HepG2 (cell line): Measurements from ENCODE around the gene SMIM10L1. TPM values are rescaled to one million over a fixed set of nuclear protein-coding genes. Genes with fewer than 3 reads are reported as not detected.

Experiments
- ATAC-seq: fragments of 200-7000 bp; cut with Tn5 transposase; 3 replicates; pipeline ENCODE4 v1.9.1; 2020; ENCODE audit warnings: mild to moderate bottlenecking, moderate library complexity
- BruUV-seq: library from RNA; stranded (reverse); fragments of 400-500 nt; replicated peaks from 2 replicates; lab custom pipeline; 2021; lab: Mats Ljungman, UMichigan
- CTCF ChIA-PET: fragments of 300-600 bp; formaldehyde crosslinking; extraction: SDS; loops from one replicate; lab custom pipeline; 2021; ENCODE audit warnings: low total read pairs, inconsistent platforms, low intra/inter-chr PET ratio; lab: Yijun Ruan, JAX
- POLR2A ChIA-PET: fragments of 350-600 bp; sonication (Branson Sonifier 250); formaldehyde crosslinking; loops from one replicate; lab custom pipeline; 2020; ENCODE audit warnings: antibody characterized with exemption, inconsistent platforms; lab: Yijun Ruan, JAX
- DNase-seq: peaks from one replicate; pipeline ENCODE4 v3.0.0-alpha.2; 2015; ENCODE audit warnings: low spot score
- FAIRE-seq: peaks from 3 replicates; lab custom pipeline; 2011; peaks lifted over from hg19 to GRCh38; lab: Jason Lieb, UNC
- H2AFZ ChIP-seq: one replicate; pipeline ENCODE4 v1.6.1; 2011; ENCODE audit warnings: low read length, inconsistent platforms
- H3K27ac ChIP-seq: fragments of 300-600 bp; 3 replicates; pipeline ENCODE4 v1.8.0; 2011; ENCODE audit warnings: mixed run types, mild to moderate bottlenecking, mixed read lengths, low read length, inconsistent platforms; ENCODE audit not compliant: insufficient read depth; ENCODE audit errors: extremely low read length
- H3K27me3 ChIP-seq, 2 experiments: fragments of 200-600 bp in 1 of 2; 2 replicates in 1 of 2; 3 replicates in 1 of 2; pipeline versions ENCODE4 v1.6.0 to v1.8.0; 2011; ENCODE audit warnings: low read length in 2 of 2, mild to moderate bottlenecking in 2 of 2, moderate library complexity in 2 of 2, inconsistent platforms in 1 of 2; ENCODE audit not compliant: insufficient read depth in 2 of 2, control insufficient read depth in 1 of 2
- H3K36me3 ChIP-seq, 2 experiments: fragments of 200-600 bp in 1 of 2; replicated peaks in 1 of 2; 2 replicates in 1 of 2; 3 replicates in 1 of 2; pipeline versions ENCODE4 v1.5.1 to v1.8.0; 2011; ENCODE audit warnings: low read length in 2 of 2, inconsistent platforms in 1 of 2; ENCODE audit not compliant: insufficient read depth in 2 of 2, control insufficient read depth in 1 of 2
- H3K4me1 ChIP-seq: 2 replicates; pipeline ENCODE4 v1.5.1; 2012; ENCODE audit warnings: low read length, inconsistent platforms; ENCODE audit not compliant: insufficient read depth
- H3K4me2 ChIP-seq: 2 replicates; pipeline ENCODE4 v1.6.0; 2011; ENCODE audit warnings: low read depth, low read length, inconsistent platforms
- H3K4me3 ChIP-seq, 3 experiments: fragments of 200-600 bp in 1 of 3; sonication (generic), shearing (Covaris generic) in 1 of 3; replicated peaks in 1 of 3; 2 replicates each; pipeline ENCODE4 v1.5.1; 2011 to 2016; ENCODE audit warnings: low read length in 3 of 3, inconsistent platforms in 2 of 3, low read depth in 2 of 3, mild to moderate bottlenecking in 2 of 3, control low read depth in 1 of 3, mixed read lengths in 1 of 3; ENCODE audit not compliant: insufficient read depth in 1 of 3
- H3K79me2 ChIP-seq: one replicate; pipeline ENCODE4 v1.6.1; 2011; ENCODE audit warnings: low read length, inconsistent platforms; ENCODE audit not compliant: insufficient read depth
- H3K9ac ChIP-seq: 2 replicates; pipeline ENCODE4 v1.6.0; 2011; ENCODE audit warnings: mild to moderate bottlenecking, low read depth, low read length, inconsistent platforms; ENCODE audit not compliant: insufficient read depth
- H3K9me3 ChIP-seq: 2 replicates; pipeline ENCODE4 v1.5.1; 2012; ENCODE audit warnings: mild to moderate bottlenecking, low read length
- H4K20me1 ChIP-seq: 2 replicates; pipeline ENCODE4 v1.6.0; 2011; ENCODE audit warnings: inconsistent platforms, mild to moderate bottlenecking, low read length, moderate library complexity; ENCODE audit not compliant: insufficient read depth
- CEBPB ChIP-seq: IDR thresholded peaks from 2 replicates; pipeline ENCODE4 v1.6.1; 2011; ENCODE audit warnings: low read depth, low read length, improper control_type of control experiment, borderline replicate concordance
- KDM4B ChIP-seq: sonication (generic); formaldehyde crosslinking; IDR thresholded peaks from 2 replicates; pipeline ENCODE4 v1.4.0; 2020; ENCODE audit warnings: missing genetic modification reagents
- RXRB ChIP-seq: IDR thresholded peaks from 2 replicates; pipeline ENCODE4 v1.6.1; 2016; ENCODE audit warnings: borderline replicate concordance, missing genetic modification reagents, missing compliant biosample characterization
- TBL1XR1 ChIP-seq: fragments of 150-350 bp; IDR thresholded peaks from 2 replicates; pipeline ENCODE4 v1.6.1; 2014; ENCODE audit warnings: borderline replicate concordance, low read length; ENCODE audit not compliant: partially characterized antibody
- in situ Hi-C: cut with HindIII; loops from 2 replicates; pipeline ENCODE4 v1.10.0; 2017; ENCODE audit warnings: low pct_unique_long_range_greater_than_20kb; ENCODE audit not compliant: extremely low pct_ligation_motif_present
- intact Hi-C: fragments of 100-400 bp; cut with micrococcal nuclease; formaldehyde crosslinking; loops from one replicate; pipeline ENCODE4 v1.10.0; 2022; ENCODE audit not compliant: unreplicated experiment
- polyA plus RNA-seq, 8 experiments: library from polyadenylated mRNA; depleted of rRNA in 3 of 8; stranded (reverse) in 7 of 8; unstranded in 1 of 8; fragments of >200 nt; fragmentation: Illumina TruSeq in 4 of 8; extraction: Trizol in 4 of 8; gene quantifications; 2 replicates each; pipeline versions ENCODE4 v1.2.1 to v1.2.3, GENCODE V29; 2011 to 2016; ENCODE audit warnings: low read depth in 4 of 8, missing spikeins in 1 of 8, mixed read lengths in 1 of 8; ENCODE audit not compliant: insufficient read depth in 1 of 8
- total RNA-seq, 5 experiments: library from RNA; depleted of rRNA; stranded (reverse); fragments of >200 nt; fragmentation: Illumina TruSeq; extraction: Trizol; gene quantifications; 2 replicates each; pipeline ENCODE4 v1.2.3, GENCODE V29; 2016; ENCODE audit warnings: low read depth in 1 of 5
- TF ChIP-seq, protein P1 (sequence below): sonication (generic); formaldehyde crosslinking; IDR thresholded peaks from 2 replicates; pipeline ENCODE4 v1.4.0; 2020; ENCODE audit warnings: mild to moderate bottlenecking, missing genetic modification reagents
- TF ChIP-seq, protein P2 (sequence below): sonication (generic); formaldehyde crosslinking; IDR thresholded peaks from 2 replicates; pipeline ENCODE4 v1.4.0; 2020; ENCODE audit warnings: missing genetic modification reagents

The SMIM10L1 gene
- total and polyA plus RNA-seq, 2 of the 13 experiments (the other 11 are each of a cell fraction or from before 2014, with no cell fraction given), result 3.7 to 11.8 TPM

DNA sequence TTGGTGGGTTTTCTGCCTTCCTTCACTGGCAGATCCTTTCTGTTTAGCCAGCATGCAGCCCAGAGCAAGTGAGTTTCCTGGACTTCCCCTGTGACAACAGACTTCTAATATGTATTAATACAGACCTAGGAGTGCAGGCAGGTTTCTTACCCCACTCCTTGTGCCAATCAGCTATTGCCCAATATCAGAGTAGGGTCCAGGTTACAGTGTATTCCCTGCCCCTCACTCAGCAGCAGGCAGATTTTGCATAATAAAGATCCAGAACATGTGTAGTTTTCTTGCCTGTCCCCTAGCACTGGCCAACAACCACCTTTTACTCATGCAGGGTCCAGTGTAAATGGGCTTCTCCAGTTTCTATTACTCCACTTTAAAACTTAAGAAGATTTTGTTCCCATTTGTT, 4.7 kb upstream of the SMIM10L1 start:
- no peaks in the 10 kb centered on the region for H3K9me3 ChIP-seq
- peaks cover 28% of the 10 kb centered on the region for H4K20me1 ChIP-seq
- H3K27ac ChIP-seq, result no peak overlapping the region
- ChIA-PET CTCF (no interaction called here), POLR2A (no interaction called here)
- H3K4me2 ChIP-seq, result no peak overlapping the region
- no peak overlapping the region for H3K4me3 ChIP-seq
- no peak for DNase-seq
- peaks cover 12 to 31% of the 10 kb centered on the region in 2 experiments for H3K36me3 ChIP-seq
- ATAC-seq, result no peak
- H3K4me1 ChIP-seq, result peaks cover 41% of the 10 kb centered on the region
- H3K79me2 ChIP-seq, result peaks cover 92% of the 10 kb centered on the region
- no peak overlapping the region for H2AFZ ChIP-seq
- intact Hi-C loops (no loop called here), in situ Hi-C loops (no loop called here)
- FAIRE-seq, result no peak
- TF ChIP-seq, protein P1, sequence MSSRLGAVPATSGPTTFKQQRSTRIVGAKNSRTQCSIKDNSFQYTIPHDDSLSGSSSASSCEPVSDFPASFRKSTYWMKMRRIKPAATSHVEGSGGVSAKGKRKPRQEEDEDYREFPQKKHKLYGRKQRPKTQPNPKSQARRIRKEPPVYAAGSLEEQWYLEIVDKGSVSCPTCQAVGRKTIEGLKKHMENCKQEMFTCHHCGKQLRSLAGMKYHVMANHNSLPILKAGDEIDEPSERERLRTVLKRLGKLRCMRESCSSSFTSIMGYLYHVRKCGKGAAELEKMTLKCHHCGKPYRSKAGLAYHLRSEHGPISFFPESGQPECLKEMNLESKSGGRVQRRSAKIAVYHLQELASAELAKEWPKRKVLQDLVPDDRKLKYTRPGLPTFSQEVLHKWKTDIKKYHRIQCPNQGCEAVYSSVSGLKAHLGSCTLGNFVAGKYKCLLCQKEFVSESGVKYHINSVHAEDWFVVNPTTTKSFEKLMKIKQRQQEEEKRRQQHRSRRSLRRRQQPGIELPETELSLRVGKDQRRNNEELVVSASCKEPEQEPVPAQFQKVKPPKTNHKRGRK (CRISPR knock-in tag), result no peak
- TF ChIP-seq CEBPB (peak; percentile 51; the same call in 1 of the 2 replicates), RXRB (CRISPR knock-in tag) (no peak), TBL1XR1 (no peak), KDM4B (CRISPR knock-in tag) (no peak)
- TF ChIP-seq, protein P2, sequence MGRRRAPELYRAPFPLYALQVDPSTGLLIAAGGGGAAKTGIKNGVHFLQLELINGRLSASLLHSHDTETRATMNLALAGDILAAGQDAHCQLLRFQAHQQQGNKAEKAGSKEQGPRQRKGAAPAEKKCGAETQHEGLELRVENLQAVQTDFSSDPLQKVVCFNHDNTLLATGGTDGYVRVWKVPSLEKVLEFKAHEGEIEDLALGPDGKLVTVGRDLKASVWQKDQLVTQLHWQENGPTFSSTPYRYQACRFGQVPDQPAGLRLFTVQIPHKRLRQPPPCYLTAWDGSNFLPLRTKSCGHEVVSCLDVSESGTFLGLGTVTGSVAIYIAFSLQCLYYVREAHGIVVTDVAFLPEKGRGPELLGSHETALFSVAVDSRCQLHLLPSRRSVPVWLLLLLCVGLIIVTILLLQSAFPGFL (CRISPR knock-in tag), result no peak
- no TSS peak for BruUV-seq
- no peaks in the 10 kb centered on the region for H3K27me3 ChIP-seq
- H3K9ac ChIP-seq, result no peak overlapping the region
